ENCODE results near the gene MEP1B.
"Not testable (repeated sequence)": the region's sequence is repeated elsewhere in the genome, so short reads cannot be mapped to it uniquely, and the experiment has no call there.

Gene MEP1B

GRCh38 chr18:32216390-32216789 lies 26.6 kb downstream of the MEP1B start:
- no peak for ATAC-seq (ENCODE audit: insufficient read depth, low read depth)
- H4K20me1 ChIP-seq (ENCODE audit: insufficient read depth, low read length) = no peaks in the 10 kb centered on the region
- no peaks in the 10 kb centered on the region for H3K4me1 ChIP-seq (ENCODE audit: insufficient read depth, low read length)
- no peaks in the 10 kb centered on the region for H3K36me3 ChIP-seq (ENCODE audit: insufficient read depth, low read length)
- no peaks in the 10 kb centered on the region for H3K79me2 ChIP-seq (ENCODE audit: insufficient read depth, low read length)
- H3K27me3 ChIP-seq (ENCODE audit: insufficient read depth, low read length, poor library complexity) = peaks cover 5% of the 10 kb centered on the region
- H3K4me2 ChIP-seq (ENCODE audit: insufficient read depth, low read length) = no peak overlapping the region
- H2AFZ ChIP-seq (ENCODE audit: low read depth, low read length) = no peak overlapping the region
- H3K9ac ChIP-seq (ENCODE audit: low read depth, low read length) = no peak overlapping the region
- no peak overlapping the region for H3K27ac ChIP-seq (ENCODE audit: low read length)
- TF ChIP-seq, protein P1, sequence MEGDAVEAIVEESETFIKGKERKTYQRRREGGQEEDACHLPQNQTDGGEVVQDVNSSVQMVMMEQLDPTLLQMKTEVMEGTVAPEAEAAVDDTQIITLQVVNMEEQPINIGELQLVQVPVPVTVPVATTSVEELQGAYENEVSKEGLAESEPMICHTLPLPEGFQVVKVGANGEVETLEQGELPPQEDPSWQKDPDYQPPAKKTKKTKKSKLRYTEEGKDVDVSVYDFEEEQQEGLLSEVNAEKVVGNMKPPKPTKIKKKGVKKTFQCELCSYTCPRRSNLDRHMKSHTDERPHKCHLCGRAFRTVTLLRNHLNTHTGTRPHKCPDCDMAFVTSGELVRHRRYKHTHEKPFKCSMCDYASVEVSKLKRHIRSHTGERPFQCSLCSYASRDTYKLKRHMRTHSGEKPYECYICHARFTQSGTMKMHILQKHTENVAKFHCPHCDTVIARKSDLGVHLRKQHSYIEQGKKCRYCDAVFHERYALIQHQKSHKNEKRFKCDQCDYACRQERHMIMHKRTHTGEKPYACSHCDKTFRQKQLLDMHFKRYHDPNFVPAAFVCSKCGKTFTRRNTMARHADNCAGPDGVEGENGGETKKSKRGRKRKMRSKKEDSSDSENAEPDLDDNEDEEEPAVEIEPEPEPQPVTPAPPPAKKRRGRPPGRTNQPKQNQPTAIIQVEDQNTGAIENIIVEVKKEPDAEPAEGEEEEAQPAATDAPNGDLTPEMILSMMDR (IDR thresholded peaks at IDR 0.05; ENCODE audit: borderline replicate concordance, extremely low read depth, low read length, poor library complexity, severe bottlenecking) = no peak
- no peak for DNase-seq
- H3K9me3 ChIP-seq (ENCODE audit: insufficient read depth, low read length, severe bottlenecking) = no peaks in the 10 kb centered on the region
- H3K4me3 ChIP-seq (ENCODE audit: low read depth in 1 of 2, low read length in 2 of 2) = no peak overlapping the region

DNA sequence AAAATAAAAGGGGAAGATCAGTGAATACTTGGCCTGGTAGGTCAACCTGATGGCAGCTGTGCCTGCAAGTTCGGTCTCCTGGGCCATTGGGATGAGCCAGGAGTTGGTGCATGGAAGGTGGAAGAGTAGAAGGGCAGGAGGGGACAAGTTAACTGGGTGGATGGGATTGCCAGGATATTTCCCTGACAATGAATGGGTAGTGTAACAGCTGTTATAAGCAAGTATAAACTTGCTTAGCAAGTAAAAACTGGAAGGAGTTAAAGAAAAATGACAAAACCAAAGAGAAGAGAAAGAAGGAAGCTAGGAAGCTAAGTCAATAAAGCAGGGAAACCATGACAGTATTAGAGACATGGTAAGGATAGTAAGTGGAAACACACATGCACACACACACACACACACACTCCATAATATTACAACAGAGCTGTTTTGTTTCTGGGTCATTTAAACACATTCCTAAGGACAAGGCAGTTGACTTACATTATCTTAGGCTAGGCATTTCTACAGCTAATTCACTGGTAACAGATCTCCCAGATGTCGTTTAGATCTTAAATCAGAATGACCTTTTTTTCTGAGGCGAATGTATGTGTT lies 29.7 kb downstream of the MEP1B start:
- H3K27me3 ChIP-seq (ENCODE audit: insufficient read depth, low read length, poor library complexity) = no peaks in the 10 kb centered on the region
- TF ChIP-seq EZH2 (IDR thresholded peaks at IDR 0.05; ENCODE audit: borderline replicate concordance, low read depth, low read length, severe bottlenecking) = no peak
- no peak overlapping the region for H3K27ac ChIP-seq (ENCODE audit: low read length)
- H4K20me1 ChIP-seq (ENCODE audit: insufficient read depth, low read length) = no peaks in the 10 kb centered on the region
- no peak overlapping the region for H3K4me2 ChIP-seq (ENCODE audit: insufficient read depth, low read length)
- no peaks in the 10 kb centered on the region for H3K79me2 ChIP-seq (ENCODE audit: insufficient read depth, low read length)
- H3K4me1 ChIP-seq (ENCODE audit: insufficient read depth, low read length) = no peaks in the 10 kb centered on the region
- DNase-seq (no peak), ATAC-seq (ENCODE audit: insufficient read depth, low read depth) (no peak)
- H2AFZ ChIP-seq (ENCODE audit: low read depth, low read length) = no peak overlapping the region
- H3K9me3 ChIP-seq (ENCODE audit: insufficient read depth, low read length, severe bottlenecking) = no peaks in the 10 kb centered on the region
- no peak overlapping the region for H3K4me3 ChIP-seq (ENCODE audit: low read depth in 1 of 2, low read length in 2 of 2)
- no peak overlapping the region for H3K9ac ChIP-seq (ENCODE audit: low read depth, low read length)
- no peaks in the 10 kb centered on the region for H3K36me3 ChIP-seq (ENCODE audit: insufficient read depth, low read length)

- H3K79me2 ChIP-seq (ENCODE audit: insufficient read depth, low read length); DNase-seq; H3K36me3 ChIP-seq (ENCODE audit: insufficient read depth, low read length); H3K4me1 ChIP-seq (ENCODE audit: insufficient read depth, low read length); H3K9me3 ChIP-seq (ENCODE audit: insufficient read depth, low read length, severe bottlenecking); H2AFZ ChIP-seq (ENCODE audit: low read depth, low read length); H4K20me1 ChIP-seq (ENCODE audit: insufficient read depth, low read length); H3K9ac ChIP-seq (ENCODE audit: low read depth, low read length); H3K4me3 ChIP-seq (ENCODE audit: low read depth in 1 of 2, low read length in 2 of 2); H3K27ac ChIP-seq (ENCODE audit: low read length); H3K4me2 ChIP-seq (ENCODE audit: insufficient read depth, low read length); ATAC-seq (ENCODE audit: insufficient read depth, low read depth); H3K27me3 ChIP-seq (ENCODE audit: insufficient read depth, low read length, poor library complexity): not testable (repeated sequence)
These were observed 43.5 kb downstream of the MEP1B start for GRCh38 chr18:32233348-32233747.

GRCh38 chr18:32237049-32237448 lies 47.2 kb downstream of the MEP1B start:
- no peak overlapping the region for H3K4me2 ChIP-seq (ENCODE audit: insufficient read depth, low read length)
- H4K20me1 ChIP-seq (ENCODE audit: insufficient read depth, low read length) = no peaks in the 10 kb centered on the region
- no peak for TF ChIP-seq EZH2 (IDR thresholded peaks at IDR 0.05; ENCODE audit: borderline replicate concordance, low read depth, low read length, severe bottlenecking)
- TF ChIP-seq, protein P1 (IDR thresholded peaks at IDR 0.05; ENCODE audit: borderline replicate concordance, extremely low read depth, low read length, poor library complexity, severe bottlenecking) = no peak
- peaks cover 5% of the 10 kb centered on the region for H3K27me3 ChIP-seq (ENCODE audit: insufficient read depth, low read length, poor library complexity)
- no peaks in the 10 kb centered on the region for H3K79me2 ChIP-seq (ENCODE audit: insufficient read depth, low read length)
- no peak overlapping the region for H2AFZ ChIP-seq (ENCODE audit: low read depth, low read length)
- H3K9me3 ChIP-seq (ENCODE audit: insufficient read depth, low read length, severe bottlenecking) = no peaks in the 10 kb centered on the region
- no peak overlapping the region for H3K4me3 ChIP-seq (ENCODE audit: low read depth in 1 of 2, low read length in 2 of 2)
- H3K27ac ChIP-seq (ENCODE audit: low read length) = no peak overlapping the region
- no peaks in the 10 kb centered on the region for H3K4me1 ChIP-seq (ENCODE audit: insufficient read depth, low read length)
- H3K9ac ChIP-seq (ENCODE audit: low read depth, low read length) = no peak overlapping the region
- H3K36me3 ChIP-seq (ENCODE audit: insufficient read depth, low read length) = no peaks in the 10 kb centered on the region
- DNase-seq (no peak), ATAC-seq (ENCODE audit: insufficient read depth, low read depth) (no peak)

Data from DND-41 (cell line).